ENCODE results near the gene HDDC3.
A peak's percentile ranks its signal among the peaks of the same experiment; 100 is the strongest.

Gene HDDC3

GRCh38 chr15:90953947-90954711 lies 21.8 kb upstream of the HDDC3 start:
- DNase-seq (ENCODE audit: low read depth): no peak

GRCh38 chr15:90952901-90953677 lies 20.7 kb upstream of the HDDC3 start:
- DNase-seq (ENCODE audit: low read depth): no peak

- DNase-seq (ENCODE audit: low read depth): no peak
Observed at GRCh38 chr15:90950676-90951075, 18.3 kb upstream of the HDDC3 start.

- no peak for DNase-seq (ENCODE audit: low read depth)
Observed at GRCh38 chr15:90949979-90950675, 17.8 kb upstream of the HDDC3 start.

- no peak for DNase-seq (ENCODE audit: low read depth)
Observed at GRCh38 chr15:90948506-90948905, 16.2 kb upstream of the HDDC3 start.

GRCh38 chr15:90947577-90948357 lies 15.4 kb upstream of the HDDC3 start:
- DNase-seq (ENCODE audit: low read depth): no peak

GRCh38 chr15:90946941-90947576 lies 14.7 kb upstream of the HDDC3 start:
- DNase-seq (ENCODE audit: low read depth): no peak

GRCh38 chr15:90946538-90946937 lies 14.2 kb upstream of the HDDC3 start:
- DNase-seq (ENCODE audit: low read depth): no peak

GRCh38 chr15:90945091-90945490 lies 12.7 kb upstream of the HDDC3 start:
- DNase-seq (ENCODE audit: low read depth): no peak

- no peak for DNase-seq (ENCODE audit: low read depth)
Observed at GRCh38 chr15:90942354-90943120, 10.2 kb upstream of the HDDC3 start.

- no peak for DNase-seq (ENCODE audit: low read depth)
Observed at GRCh38 chr15:90941038-90941437, 8.7 kb upstream of the HDDC3 start.

- no peak for DNase-seq (ENCODE audit: low read depth)
Observed at GRCh38 chr15:90939756-90940155, 7.4 kb upstream of the HDDC3 start.

- no peak for DNase-seq (ENCODE audit: low read depth)
Observed at GRCh38 chr15:90938261-90938660, 5.9 kb upstream of the HDDC3 start.

- no peak for DNase-seq (ENCODE audit: low read depth)
Observed at GRCh38 chr15:90936823-90937222, 4.5 kb upstream of the HDDC3 start.

GRCh38 chr15:90934949-90935751 lies 2.8 kb upstream of the HDDC3 start, which contains the start of gene UNC45A:
Gene UNC45A (plus strand): TSS chr15:90935285. CDS start chr15:90935325, 40 bp downstream.
- peak; percentile 90 for DNase-seq (ENCODE audit: low read depth)

- DNase-seq (ENCODE audit: low read depth): peak; percentile 86
Observed at GRCh38 chr15:90934256-90934948, 2.1 kb upstream of the HDDC3 start.

GRCh38 chr15:90933301-90933700 lies 952 bp upstream of the HDDC3 start:
- no peak for DNase-seq (ENCODE audit: low read depth)

- no peak for DNase-seq (ENCODE audit: low read depth)
Observed at GRCh38 chr15:90932660-90932991, 277 bp upstream of the HDDC3 start.

GRCh38 chr15:90931575-90931827 lies 848 bp downstream of the HDDC3 start:
- DNase-seq (ENCODE audit: low read depth): no peak
